ENCODE data around the gene GID8. TPM values are rescaled to one million over a fixed set of nuclear protein-coding genes. Genes with fewer than 3 reads are reported as not detected.

GID8 gene
- total and polyA plus RNA-seq, 2 donors (not counting 3 experiments of a cell fraction or from before 2014, with no cell fraction given): 25.3 to 34.6 TPM

GRCh38 chr20:62994869-62995281 lies 56.9 kb downstream of the GID8 start:
- intact Hi-C loops (cut with micrococcal nuclease): no loop called here
- no peak for FAIRE-seq
- CTCF ChIA-PET: interaction anchor here (1.4 to 2.5 kb wide), 2 partner anchors 14 to 22 kb away, joined by 6 to 8 read pairs; no protein-coding TSS in a partner anchor

More at GRCh38 chr20:62994869-62995281, 56.9 kb downstream of the GID8 start:
- POLR2A ChIA-PET: no interaction called here
- Histone ChIP-seq H3K4me3 (replicated peaks in 1 of 3; ENCODE audit: insufficient read depth in 1 of 3, low read depth in 1 of 3, low read length in 3 of 3) (no peak overlapping the region), H3K36me3 (ENCODE audit: control insufficient read depth in 2 of 2, extremely low read depth in 1 of 2, insufficient read depth in 2 of 2, low read length in 2 of 2) (no peaks in the 10 kb centered on the region), H2AFZ (ENCODE audit: low read depth, low read length) (no peak overlapping the region), H3K27me3 (ENCODE audit: control insufficient read depth in 2 of 2, insufficient read depth in 2 of 2, low read length in 2 of 2) (peaks cover 0 to 9% of the 10 kb centered on the region in 2 experiments), H3K9ac (replicated peaks; ENCODE audit: extremely low read depth, insufficient read depth, low read length) (no peak overlapping the region), H3K27ac (ENCODE audit: insufficient read depth, low read depth, low read length) (no peak overlapping the region), H3K79me2 (ENCODE audit: control insufficient read depth, insufficient read depth, low read length) (no peaks in the 10 kb centered on the region), H3K4me1 (ENCODE audit: control insufficient read depth, extremely low read depth, insufficient read depth, low read length) (no peaks in the 10 kb centered on the region), H4K20me1 (replicated peaks; ENCODE audit: control insufficient read depth, extremely low read depth, insufficient read depth, low read length) (no peaks in the 10 kb centered on the region), H3K9me1 (replicated peaks; ENCODE audit: control insufficient read depth, extremely low read depth, insufficient read depth, low read length) (no peaks in the 10 kb centered on the region), H3K4me2 (ENCODE audit: insufficient read depth, low read length) (no peak overlapping the region), H3K9me3 (replicated peaks; ENCODE audit: control insufficient read depth, insufficient read depth, low read length) (no peaks in the 10 kb centered on the region)
- no peak for DNase-seq (ENCODE audit: low read depth, low spot score)
- TF ChIP-seq POLR2A (IDR thresholded peaks at IDR 0.05; ENCODE audit: low read depth, low read length): no peak
- no peak for TF ChIP-seq GATA2 (IDR thresholded peaks at IDR 0.05; ENCODE audit: insufficient read depth, insufficient read length, low read depth, low read length)
- no peak for TF ChIP-seq POLR2AphosphoS5 (IDR thresholded peaks at IDR 0.05; ENCODE audit: insufficient read depth, low read depth, low read length)
- TF ChIP-seq EZH2 (IDR thresholded peaks at IDR 0.05; ENCODE audit: borderline replicate concordance, low read depth, low read length, severe bottlenecking): no peak
- no peak for TF ChIP-seq MYC (IDR thresholded peaks at IDR 0.05; ENCODE audit: low read depth, low read length)
- no peak for TF ChIP-seq FOS (IDR thresholded peaks at IDR 0.05; ENCODE audit: borderline replicate concordance, insufficient read depth, low read length)
- no peak for TF ChIP-seq CTCF (IDR thresholded peaks at IDR 0.05; ENCODE audit: extremely low read depth in 1 of 2, insufficient read depth in 1 of 2, low read depth in 1 of 2, low read length in 2 of 2)
- no peak for TF ChIP-seq MAX (IDR thresholded peaks at IDR 0.05; ENCODE audit: insufficient read depth, insufficient read length)
- no peak for TF ChIP-seq JUN (IDR thresholded peaks at IDR 0.05; ENCODE audit: borderline replicate concordance, insufficient read depth, insufficient read length, low read depth)
- dilution Hi-C loops (cut with MboI; ENCODE audit: extremely low pct_ligation_motif_present, low sequenced_read_pairs): no loop called here
- BruUV-seq (replicated peaks): no TSS peak
